C4-2B (cell line): ENCODE measurements around the gene CHST11.
"Not testable (repeated sequence)": the region's sequence is repeated elsewhere in the genome, so short reads cannot be mapped to it uniquely, and the experiment has no call there.

ENCODE experiments used
- H3K27ac ChIP-seq: fragments of 450-650 bp; 2 replicates; pipeline ENCODE4 v1.5.1; 2017
- CTCF ChIP-seq: fragments of 450-650 bp; conservative IDR thresholded peaks from 2 replicates; pipeline ENCODE4 v1.5.1; 2017; ENCODE audit warnings: mild to moderate bottlenecking
- ZFX ChIP-seq: fragments of 450-650 bp; IDR thresholded peaks from 2 replicates; pipeline ENCODE4 v1.6.1; 2017

Gene CHST11

GRCh38 chr12:104568487-104568868 is 111.7 kb downstream of the CHST11 start:
- no peak for TF ChIP-seq CTCF
- no peak for TF ChIP-seq ZFX
- H3K27ac ChIP-seq = no peak overlapping the region

GRCh38 chr12:104568935-104569334 is 112.2 kb downstream of the CHST11 start:
- H3K27ac ChIP-seq = no peak overlapping the region
- TF ChIP-seq ZFX (no peak), CTCF (no peak)

GRCh38 chr12:104569346-104570173 is 112.8 kb downstream of the CHST11 start:
- no peak overlapping the region for H3K27ac ChIP-seq
- no peak for TF ChIP-seq CTCF
- TF ChIP-seq ZFX = no peak

GRCh38 chr12:104570174-104570907 is 113.6 kb downstream of the CHST11 start:
- TF ChIP-seq CTCF (no peak), ZFX (no peak)
- no peak overlapping the region for H3K27ac ChIP-seq

- TF ChIP-seq CTCF = no peak
- TF ChIP-seq ZFX = no peak
- no peak overlapping the region for H3K27ac ChIP-seq
Observed at GRCh38 chr12:104571328-104571727, 114.6 kb downstream of the CHST11 start.

GRCh38 chr12:104574353-104574752 is 117.6 kb downstream of the CHST11 start:
- H3K27ac ChIP-seq = not testable (repeated sequence)

GRCh38 chr12:104574758-104575157 is 118.0 kb downstream of the CHST11 start:
- not testable (repeated sequence) for H3K27ac ChIP-seq

GRCh38 chr12:104575442-104576186 is 118.9 kb downstream of the CHST11 start:
- no peak overlapping the region for H3K27ac ChIP-seq
- TF ChIP-seq ZFX (no peak), CTCF (no peak)
